Body of pancreas (tissue), 4 donors: ENCODE data around the gene FES. TPM values are rescaled to one million over a fixed set of nuclear protein-coding genes. Genes with fewer than 3 reads are reported as not detected.

Experiments used
- ATAC-seq: fragments of 150-250 bp; one replicate; pipeline ENCODE4 v1.9.1; 2016
- DNase-seq, 4 donors: peaks; one replicate each; pipeline ENCODE4 v3.0.0-alpha.2; 2019
- H3K27ac ChIP-seq, 4 donors: fragments of 200-600 bp; sonication (generic); 1 replicate in 3 of 4; 2 replicates in 1 of 4; pipeline versions ENCODE4 v1.5.1 to v1.6.1; 2016 to 2019; ENCODE audit warnings: mild to moderate bottlenecking in 1 of 4, mixed read lengths in 1 of 4, moderate library complexity in 1 of 4
- H3K27me3 ChIP-seq, 2 donors: fragments of 200-600 bp; sonication (generic); one replicate each; pipeline ENCODE4 v1.6.0; 2016; ENCODE audit warnings: mild to moderate bottlenecking in 1 of 2
- H3K36me3 ChIP-seq, 2 donors: fragments of 200-600 bp; sonication (generic); replicated peaks in 1 of 2; 2 replicates each; pipeline ENCODE4 v1.5.1; 2016; ENCODE audit warnings: low read depth in 2 of 2; ENCODE audit not compliant: insufficient read depth in 1 of 2
- H3K4me1 ChIP-seq: fragments of 200-600 bp; sonication (generic); one replicate; pipeline ENCODE4 v1.6.0; 2016
- H3K4me3 ChIP-seq, 2 donors: fragments of 200-600 bp; sonication (generic); 1 replicate in 1 of 2; 2 replicates in 1 of 2; pipeline ENCODE4 v1.5.1; 2016 to 2019
- H3K9me3 ChIP-seq, 3 donors: fragments of 200-600 bp; sonication (generic); 1 replicate in 2 of 3; 2 replicates in 1 of 3; pipeline ENCODE4 v1.5.1; 2016
- POLR2A ChIP-seq, 3 donors: fragments of 450-650 bp; IDR thresholded peaks; one replicate each; pipeline ENCODE4 v1.6.1; 2016; ENCODE audit warnings: antibody characterized with exemption in 3 of 3, mild to moderate bottlenecking in 2 of 3
- WGBS, 2 donors: methylation state at CpG; one replicate each; pipeline ENCODE4 v1.1.5; 2017; 5-methylcytosine and 5-hydroxymethylcytosine counted together
- intact Hi-C: fragments of 100-400 bp; cut with DNase I; formaldehyde crosslinking; loops from one replicate; pipeline ENCODE4 v1.15.1; 2023
- total RNA-seq, 2 donors: library from RNA; depleted of rRNA; stranded (reverse); fragments of >200 nt; gene quantifications; one replicate each; pipeline ENCODE4 v1.1.0, GENCODE V29; 2016
- TF ChIP-seq, protein P1 (sequence below), 7 experiments: fragments of 450-650 bp in 4 of 7; fragments of 200-600 bp in 3 of 7; sonication (generic) in 3 of 7; IDR thresholded peaks; one replicate each; pipeline ENCODE4 v1.5.1; 2016 to 2019; ENCODE audit warnings: antibody characterized with exemption in 7 of 7

The FES gene
- total RNA-seq, 2 donors from 2014 or later = 16.9 to 24.4 TPM

DNA sequence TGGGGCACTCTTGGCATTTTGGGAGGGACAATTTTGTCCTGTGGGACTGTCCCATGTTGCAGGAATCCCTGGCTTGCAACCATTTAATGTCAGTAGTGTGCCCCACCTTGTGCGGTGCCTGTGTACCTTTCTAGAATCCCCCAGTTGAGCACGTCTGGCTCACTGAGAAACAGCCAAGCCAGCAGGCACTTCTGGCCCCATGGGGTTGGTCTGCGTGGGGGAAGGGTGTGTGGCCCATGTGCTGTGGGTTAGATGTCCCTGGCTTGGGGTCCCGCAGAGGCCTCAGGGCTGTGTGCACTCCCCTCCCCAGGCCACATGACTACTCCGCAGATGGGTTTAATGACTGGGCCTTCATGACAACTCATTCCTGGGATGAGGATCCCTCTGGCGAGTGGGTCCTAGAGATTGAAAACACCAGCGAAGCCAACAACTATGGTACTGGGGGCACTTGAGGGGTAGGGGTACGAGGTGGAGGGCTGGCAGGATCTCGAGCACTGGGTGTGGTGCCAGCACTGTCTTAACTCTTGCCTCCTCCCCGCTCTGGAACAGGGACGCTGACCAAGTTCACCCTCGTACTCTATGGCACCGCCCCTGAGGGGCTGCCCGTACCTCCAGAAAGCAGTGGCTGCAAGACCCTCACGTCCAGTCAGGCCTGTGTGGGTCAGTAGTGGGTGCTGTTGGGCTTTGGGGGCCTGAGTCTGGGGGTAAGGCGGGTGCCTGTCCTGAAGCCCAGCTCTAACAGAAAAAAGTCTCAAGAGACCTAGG is 3.7 kb upstream of the FES start:
- DNase-seq = no peak
- WGBS, 2 donors = 78 to 87% methylated on average over 4 to 16 of the region's 16 CpGs
- no peak for TF ChIP-seq POLR2A (IDR thresholded peaks at IDR 0.05)
- TF ChIP-seq, protein P1, sequence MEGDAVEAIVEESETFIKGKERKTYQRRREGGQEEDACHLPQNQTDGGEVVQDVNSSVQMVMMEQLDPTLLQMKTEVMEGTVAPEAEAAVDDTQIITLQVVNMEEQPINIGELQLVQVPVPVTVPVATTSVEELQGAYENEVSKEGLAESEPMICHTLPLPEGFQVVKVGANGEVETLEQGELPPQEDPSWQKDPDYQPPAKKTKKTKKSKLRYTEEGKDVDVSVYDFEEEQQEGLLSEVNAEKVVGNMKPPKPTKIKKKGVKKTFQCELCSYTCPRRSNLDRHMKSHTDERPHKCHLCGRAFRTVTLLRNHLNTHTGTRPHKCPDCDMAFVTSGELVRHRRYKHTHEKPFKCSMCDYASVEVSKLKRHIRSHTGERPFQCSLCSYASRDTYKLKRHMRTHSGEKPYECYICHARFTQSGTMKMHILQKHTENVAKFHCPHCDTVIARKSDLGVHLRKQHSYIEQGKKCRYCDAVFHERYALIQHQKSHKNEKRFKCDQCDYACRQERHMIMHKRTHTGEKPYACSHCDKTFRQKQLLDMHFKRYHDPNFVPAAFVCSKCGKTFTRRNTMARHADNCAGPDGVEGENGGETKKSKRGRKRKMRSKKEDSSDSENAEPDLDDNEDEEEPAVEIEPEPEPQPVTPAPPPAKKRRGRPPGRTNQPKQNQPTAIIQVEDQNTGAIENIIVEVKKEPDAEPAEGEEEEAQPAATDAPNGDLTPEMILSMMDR (IDR thresholded peaks at IDR 0.05) = no peak

DNA sequence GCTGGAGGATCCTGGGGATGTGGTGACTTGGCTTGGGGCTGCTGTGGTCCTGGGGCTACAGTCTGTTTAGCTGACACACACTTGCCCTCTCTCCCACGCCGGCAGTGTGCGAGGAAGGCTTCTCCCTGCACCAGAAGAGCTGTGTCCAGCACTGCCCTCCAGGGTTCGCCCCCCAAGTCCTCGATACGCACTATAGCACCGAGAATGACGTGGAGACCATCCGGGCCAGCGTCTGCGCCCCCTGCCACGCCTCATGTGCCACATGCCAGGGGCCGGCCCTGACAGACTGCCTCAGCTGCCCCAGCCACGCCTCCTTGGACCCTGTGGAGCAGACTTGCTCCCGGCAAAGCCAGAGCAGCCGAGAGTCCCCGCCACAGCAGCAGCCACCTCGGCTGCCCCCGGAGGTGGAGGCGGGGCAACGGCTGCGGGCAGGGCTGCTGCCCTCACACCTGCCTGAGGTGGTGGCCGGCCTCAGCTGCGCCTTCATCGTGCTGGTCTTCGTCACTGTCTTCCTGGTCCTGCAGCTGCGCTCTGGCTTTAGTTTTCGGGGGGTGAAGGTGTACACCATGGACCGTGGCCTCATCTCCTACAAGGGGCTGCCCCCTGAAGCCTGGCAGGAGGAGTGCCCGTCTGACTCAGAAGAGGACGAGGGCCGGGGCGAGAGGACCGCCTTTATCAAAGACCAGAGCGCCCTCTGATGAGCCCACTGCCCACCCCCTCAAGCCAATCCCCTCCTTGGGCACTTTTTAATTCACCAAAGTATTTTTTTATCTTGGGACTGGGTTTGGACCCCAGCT is 2.9 kb upstream of the FES start:
- DNase-seq (no peak), ATAC-seq (no peak)
- Histone ChIP-seq H3K36me3 (peaks cover 12 to 35% of the 10 kb centered on the region in 2 donors), H3K4me3 (no peak overlapping the region), H3K9me3 (no peaks in the 10 kb centered on the region), H3K27me3 (no peaks in the 10 kb centered on the region), H3K4me1 (peaks cover 47% of the 10 kb centered on the region), H3K27ac (peak overlapping the region in 1 of 4 donors; percentile 80)
- no peak for TF ChIP-seq POLR2A (IDR thresholded peaks at IDR 0.05)
- TF ChIP-seq, protein P1 (IDR thresholded peaks at IDR 0.05) = no peak
- 83 to 92% methylated on average over 16 to 34 of the region's 35 CpGs for WGBS, 2 donors
- intact Hi-C loops = loop anchor here (10.0 kb wide), 1 partner anchor 167 kb away; the partner anchor contains the start of gene BLM

More for the DNA sequence above, 3.7 kb upstream of the FES start:
- no peaks in the 10 kb centered on the region for H3K27me3 ChIP-seq
- no peaks in the 10 kb centered on the region for H3K9me3 ChIP-seq
- no peak for ATAC-seq
- H3K4me3 ChIP-seq = no peak overlapping the region
- H3K36me3 ChIP-seq = peaks cover 14 to 38% of the 10 kb centered on the region in 2 donors
- intact Hi-C loops = loop anchor here (10.0 kb wide), 1 partner anchor 166 kb away; the partner anchor contains the start of gene BLM
- H3K4me1 ChIP-seq = peaks cover 43% of the 10 kb centered on the region
- H3K27ac ChIP-seq = no peak overlapping the region

DNA sequence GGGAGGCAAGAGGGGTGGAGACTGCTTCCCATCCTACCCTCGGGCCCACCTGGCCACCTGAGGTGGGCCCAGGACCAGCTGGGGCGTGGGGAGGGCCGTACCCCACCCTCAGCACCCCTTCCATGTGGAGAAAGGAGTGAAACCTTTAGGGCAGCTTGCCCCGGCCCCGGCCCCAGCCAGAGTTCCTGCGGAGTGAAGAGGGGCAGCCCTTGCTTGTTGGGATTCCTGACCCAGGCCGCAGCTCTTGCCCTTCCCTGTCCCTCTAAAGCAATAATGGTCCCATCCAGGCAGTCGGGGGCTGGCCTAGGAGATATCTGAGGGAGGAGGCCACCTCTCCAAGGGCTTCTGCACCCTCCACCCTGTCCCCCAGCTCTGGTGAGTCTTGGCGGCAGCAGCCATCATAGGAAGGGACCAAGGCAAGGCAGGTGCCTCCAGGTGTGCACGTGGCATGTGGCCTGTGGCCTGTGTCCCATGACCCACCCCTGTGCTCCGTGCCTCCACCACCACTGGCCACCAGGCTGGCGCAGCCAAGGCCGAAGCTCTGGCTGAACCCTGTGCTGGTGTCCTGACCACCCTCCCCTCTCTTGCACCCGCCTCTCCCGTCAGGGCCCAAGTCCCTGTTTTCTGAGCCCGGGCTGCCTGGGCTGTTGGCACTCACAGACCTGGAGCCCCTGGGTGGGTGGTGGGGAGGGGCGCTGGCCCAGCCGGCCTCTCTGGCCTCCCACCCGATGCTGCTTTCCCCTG is 2.2 kb upstream of the FES start:
- peaks cover 4 to 31% of the 10 kb centered on the region in 2 donors for H3K36me3 ChIP-seq
- 70 to 71% methylated on average over 5 to 18 of the region's 19 CpGs for WGBS, 2 donors
- H3K27ac ChIP-seq = peak overlapping the region in 3 of 4 donors; percentile 7 to 80 (median 15)
- H3K27me3 ChIP-seq = no peaks in the 10 kb centered on the region
- TF ChIP-seq, protein P1 (IDR thresholded peaks at IDR 0.05) = no peak
- TF ChIP-seq POLR2A (IDR thresholded peaks at IDR 0.05) = no peak
- H3K9me3 ChIP-seq = no peaks in the 10 kb centered on the region
- DNase-seq (peak in 1 of 4 donors; percentile 25), ATAC-seq (no peak)
- peaks cover 47% of the 10 kb centered on the region for H3K4me1 ChIP-seq
- intact Hi-C loops = loop anchor here (10.0 kb wide), 1 partner anchor 167 kb away; the partner anchor contains the start of gene BLM
- no peak overlapping the region for H3K4me3 ChIP-seq

DNA sequence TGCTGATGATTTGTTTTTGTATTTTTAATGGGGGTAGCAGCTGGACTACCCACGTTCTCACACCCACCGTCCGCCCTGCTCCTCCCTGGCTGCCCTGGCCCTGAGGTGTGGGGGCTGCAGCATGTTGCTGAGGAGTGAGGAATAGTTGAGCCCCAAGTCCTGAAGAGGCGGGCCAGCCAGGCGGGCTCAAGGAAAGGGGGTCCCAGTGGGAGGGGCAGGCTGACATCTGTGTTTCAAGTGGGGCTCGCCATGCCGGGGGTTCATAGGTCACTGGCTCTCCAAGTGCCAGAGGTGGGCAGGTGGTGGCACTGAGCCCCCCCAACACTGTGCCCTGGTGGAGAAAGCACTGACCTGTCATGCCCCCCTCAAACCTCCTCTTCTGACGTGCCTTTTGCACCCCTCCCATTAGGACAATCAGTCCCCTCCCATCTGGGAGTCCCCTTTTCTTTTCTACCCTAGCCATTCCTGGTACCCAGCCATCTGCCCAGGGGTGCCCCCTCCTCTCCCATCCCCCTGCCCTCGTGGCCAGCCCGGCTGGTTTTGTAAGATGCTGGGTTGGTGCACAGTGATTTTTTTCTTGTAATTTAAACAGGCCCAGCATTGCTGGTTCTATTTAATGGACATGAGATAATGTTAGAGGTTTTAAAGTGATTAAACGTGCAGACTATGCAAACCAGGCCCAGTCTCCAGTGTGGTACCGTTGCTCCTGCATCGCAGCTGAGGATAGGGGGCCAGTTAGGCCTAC is 1.4 kb upstream of the FES start:
- H3K36me3 ChIP-seq = peaks cover 2 to 24% of the 10 kb centered on the region in 2 donors
- ATAC-seq = no peak
- TF ChIP-seq, protein P1 (IDR thresholded peaks at IDR 0.05) = no peak
- no peak for TF ChIP-seq POLR2A (IDR thresholded peaks at IDR 0.05)
- DNase-seq = no peak
- H3K9me3 ChIP-seq = no peaks in the 10 kb centered on the region
- intact Hi-C loops = loop anchor here (10.0 kb wide), 1 partner anchor 168 kb away; the partner anchor contains the start of gene BLM
- peaks cover 47% of the 10 kb centered on the region for H3K4me1 ChIP-seq
- H3K27ac ChIP-seq = peak overlapping the region in 3 of 4 donors; percentile 68 to 92 (median 80)
- no peak overlapping the region for H3K4me3 ChIP-seq
- 55 to 60% methylated on average over 13 of the region's 13 CpGs for WGBS, 2 donors
- no peaks in the 10 kb centered on the region for H3K27me3 ChIP-seq
